Measurements from ENCODE around the gene DDX31.

Gene DDX31

DNA sequence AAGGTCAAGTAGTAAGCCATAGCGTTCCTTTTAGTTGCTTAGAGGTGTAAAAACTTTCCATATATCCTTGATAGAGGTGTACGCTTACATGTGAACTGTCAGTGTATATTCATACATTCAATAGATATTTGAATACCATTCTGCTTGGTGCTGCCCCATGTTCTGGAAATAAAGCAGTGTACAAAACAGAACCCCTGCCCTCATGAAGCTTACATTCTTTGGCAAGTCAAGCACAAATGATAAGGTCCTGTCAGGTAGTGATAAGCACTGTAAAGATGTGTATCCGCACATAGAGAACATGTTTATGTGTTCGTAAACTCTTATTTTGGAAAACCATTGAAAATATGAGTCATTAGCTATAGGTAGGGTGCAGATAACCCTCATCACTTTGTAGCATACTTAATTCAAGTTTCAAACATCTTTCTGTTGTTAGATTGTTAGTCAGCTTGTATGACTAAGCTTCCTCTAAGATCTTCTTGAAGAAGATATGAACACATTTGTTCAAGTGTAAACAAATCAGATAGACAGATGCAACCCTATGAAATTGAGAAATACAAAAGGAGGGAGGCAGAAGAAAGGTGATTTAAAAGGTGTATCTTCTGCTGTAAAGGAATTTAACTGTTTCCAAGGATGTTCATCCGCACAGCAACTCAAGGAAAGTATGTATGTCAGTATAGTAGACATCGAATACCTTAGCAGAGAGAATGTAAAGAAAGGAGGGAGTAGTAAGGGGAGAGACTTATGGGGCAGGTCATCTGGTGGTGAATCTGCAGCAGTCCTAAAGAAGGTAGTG, 2.0 kb upstream of the DDX31 start:
- no peak for DNase-seq

DNA sequence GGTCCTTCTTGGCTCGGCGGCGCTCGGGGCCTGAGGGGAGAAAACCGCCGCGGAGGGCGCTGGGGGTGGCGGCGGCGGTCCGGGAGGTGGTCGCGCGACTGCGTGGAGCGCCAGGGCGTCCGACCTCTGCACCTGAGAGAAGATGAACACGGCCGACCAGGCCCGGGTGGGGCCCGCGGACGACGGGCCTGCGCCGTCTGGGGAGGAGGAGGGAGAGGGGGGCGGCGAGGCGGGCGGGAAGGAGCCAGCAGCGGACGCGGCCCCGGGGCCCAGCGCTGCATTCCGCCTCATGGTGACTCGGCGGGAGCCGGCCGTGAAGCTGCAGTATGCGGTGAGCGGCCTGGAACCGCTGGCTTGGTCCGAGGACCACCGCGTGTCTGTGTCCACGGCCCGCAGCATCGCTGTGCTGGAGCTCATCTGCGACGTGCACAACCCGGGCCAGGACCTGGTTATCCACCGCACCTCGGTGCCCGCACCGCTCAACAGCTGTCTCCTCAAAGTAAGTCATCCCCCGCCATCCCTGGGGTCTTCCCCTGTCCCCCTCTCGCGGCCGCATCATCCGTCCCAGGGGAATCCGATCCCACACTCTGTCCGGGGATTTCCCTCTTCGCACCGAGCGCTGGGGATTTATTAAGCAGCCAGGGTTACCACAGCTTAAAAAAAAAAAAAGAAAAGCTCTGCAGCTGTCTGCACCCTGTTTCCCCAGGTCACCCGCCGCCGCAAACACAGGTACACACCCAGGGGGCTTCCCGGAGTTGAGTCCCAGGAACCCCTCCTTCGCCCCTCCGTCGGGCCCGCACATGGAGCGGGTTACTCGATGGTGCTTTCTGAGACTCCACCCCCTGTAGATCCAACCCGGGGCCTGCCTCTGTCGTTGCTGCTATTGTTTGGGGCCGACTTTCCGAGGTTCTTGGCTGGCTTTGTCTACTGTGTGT, 941 bp upstream of the DDX31 start, which contains the start of gene GTF3C4:
Gene GTF3C4 (plus strand): TSS at position 8 of the 935 bp plus-strand sequence. CDS start 135 bp downstream, at position 143.
- no peak for DNase-seq

DNA sequence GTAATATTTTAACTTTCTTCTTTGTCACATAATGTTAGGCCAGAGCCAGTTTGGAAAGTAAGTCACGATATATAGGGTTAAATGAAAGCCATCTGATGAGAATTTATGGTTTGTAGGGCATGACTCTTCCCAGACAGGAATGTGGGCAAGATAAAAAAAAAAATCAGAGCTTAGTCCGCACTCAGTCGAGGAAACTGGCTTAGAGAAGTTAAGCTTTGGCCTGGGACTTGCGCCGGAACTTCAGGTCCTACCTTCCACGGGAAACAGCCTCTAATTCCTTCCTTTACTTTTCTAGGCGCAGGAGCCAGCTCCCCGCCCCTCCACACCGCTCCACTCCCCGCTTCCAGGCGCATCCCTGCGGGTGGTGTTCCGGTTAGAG, 475 bp downstream of the DDX31 start:
- DNase-seq, result no peak

DNA sequence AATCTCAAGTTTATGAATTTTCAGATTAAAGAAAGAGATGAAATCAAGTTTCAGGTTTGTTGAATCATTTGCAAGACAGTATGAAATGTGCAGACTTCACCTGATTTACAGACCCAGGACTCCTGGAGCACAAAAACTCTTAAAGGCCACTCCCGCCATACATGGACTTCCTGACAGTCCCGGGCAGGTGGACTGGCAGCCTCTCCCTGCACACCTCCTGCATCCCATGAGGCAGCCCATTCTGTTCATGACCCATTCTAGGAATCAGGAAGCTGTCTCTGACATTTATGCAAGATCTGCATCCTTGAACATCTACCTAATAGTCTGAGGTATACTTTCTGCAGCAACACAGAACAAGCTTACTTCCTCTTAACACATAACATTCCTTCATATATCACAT, 5.9 kb downstream of the DDX31 start:
- no peak for DNase-seq

DNA sequence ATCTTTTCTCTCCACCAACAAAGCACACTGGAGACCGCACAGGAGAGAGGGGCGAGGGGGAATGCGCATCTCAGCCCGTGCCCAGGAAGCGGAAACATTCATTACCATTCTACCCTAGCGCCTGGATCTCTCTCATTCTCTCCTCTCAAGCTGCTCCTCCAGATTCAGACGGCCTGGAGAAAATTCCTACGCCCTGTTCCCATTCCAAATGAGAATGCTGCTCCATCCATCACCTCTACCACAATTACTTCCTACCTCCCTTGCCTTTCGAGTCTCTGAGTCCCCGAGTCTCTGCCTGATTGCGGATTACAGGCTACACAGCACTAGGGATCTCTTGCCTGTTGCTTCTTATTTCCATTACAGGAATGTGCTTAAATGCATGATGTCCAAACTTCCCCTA, 6.7 kb downstream of the DDX31 start:
- DNase-seq, result no peak

- no peak for DNase-seq
These were observed 7.4 kb downstream of the DDX31 start for GRCh38 chr9:132662152-132662945.

DNA sequence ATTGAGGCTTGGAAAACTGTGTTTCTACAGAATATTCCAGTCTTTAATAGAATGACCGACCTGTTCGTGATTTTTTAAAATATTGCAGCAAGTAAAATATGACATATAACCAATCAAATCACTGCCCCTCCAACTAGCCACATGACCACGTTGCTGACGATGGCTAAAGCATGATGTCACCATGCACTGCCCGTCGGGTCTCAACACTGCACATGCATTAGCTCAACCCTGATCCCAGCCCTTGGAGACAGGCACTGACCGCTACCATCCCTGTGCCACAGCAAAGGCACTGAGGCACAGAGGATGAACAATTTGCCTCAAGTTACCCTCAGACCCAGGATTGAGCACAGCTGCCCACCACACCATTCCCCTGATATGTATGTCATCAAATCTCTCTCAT, 13.5 kb downstream of the DDX31 start:
- no peak for DNase-seq

- peak; percentile 31 for DNase-seq
These were observed 18.5 kb downstream of the DDX31 start for GRCh38 chr9:132651259-132651658.

DNA sequence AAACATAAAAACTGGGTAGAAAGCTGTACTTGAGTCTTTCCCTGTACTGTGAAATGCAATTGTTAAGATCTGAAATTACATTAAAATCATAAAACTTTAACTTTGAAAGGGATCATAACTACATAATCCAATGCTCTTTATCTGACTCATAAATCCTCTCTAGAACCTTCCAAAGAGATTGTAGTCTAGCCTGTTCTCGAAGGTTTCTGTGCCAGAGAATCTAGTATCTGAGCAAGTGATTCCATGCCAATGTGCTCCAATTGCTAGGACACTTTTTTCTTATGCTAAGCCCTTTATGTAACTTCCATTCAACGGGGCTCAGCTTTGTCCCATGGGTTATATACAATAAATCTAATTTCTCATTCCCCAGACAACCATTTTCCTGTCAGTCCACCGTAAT, 21.1 kb downstream of the DDX31 start:
- no peak for DNase-seq

DNA sequence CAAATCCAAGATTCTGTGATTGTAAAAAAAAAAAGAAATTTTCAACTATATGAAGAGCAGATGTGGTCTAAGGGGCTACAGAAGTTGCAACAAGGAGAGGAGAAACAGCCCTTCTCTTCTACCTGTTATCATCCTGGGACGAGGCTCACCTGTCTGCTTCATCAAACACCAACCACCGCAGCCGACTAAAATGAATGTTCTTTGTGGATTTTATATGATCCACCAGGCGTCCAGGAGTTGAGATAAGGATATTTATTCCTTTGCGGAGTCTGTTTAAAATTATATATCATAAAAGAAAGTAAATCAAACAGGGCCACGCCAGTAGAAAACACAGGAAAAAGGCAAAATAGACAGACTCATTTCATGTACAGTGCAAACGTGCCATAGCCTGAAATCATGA, 21.5 kb downstream of the DDX31 start:
- DNase-seq, result no peak

DNA sequence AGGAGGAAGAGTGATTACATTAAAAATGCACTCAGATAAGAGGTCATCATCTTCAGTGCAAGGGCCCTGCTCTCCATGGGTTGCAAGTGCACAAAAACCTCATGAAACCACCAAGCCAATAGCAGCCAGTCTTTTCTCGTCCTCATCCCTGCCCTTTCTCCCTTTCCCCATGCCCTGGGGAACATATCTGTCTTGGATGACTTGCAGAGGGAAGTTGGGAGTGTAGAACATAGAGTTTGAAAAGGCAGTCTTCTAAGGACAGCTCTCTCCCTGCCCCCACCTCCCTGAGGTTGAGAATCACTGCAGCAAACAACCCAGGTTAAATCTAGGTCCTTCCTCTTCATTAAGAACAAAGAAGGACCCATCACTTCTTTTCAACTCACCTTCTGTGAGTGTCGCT, 22.0 kb downstream of the DDX31 start:
- no peak for DNase-seq

DNA sequence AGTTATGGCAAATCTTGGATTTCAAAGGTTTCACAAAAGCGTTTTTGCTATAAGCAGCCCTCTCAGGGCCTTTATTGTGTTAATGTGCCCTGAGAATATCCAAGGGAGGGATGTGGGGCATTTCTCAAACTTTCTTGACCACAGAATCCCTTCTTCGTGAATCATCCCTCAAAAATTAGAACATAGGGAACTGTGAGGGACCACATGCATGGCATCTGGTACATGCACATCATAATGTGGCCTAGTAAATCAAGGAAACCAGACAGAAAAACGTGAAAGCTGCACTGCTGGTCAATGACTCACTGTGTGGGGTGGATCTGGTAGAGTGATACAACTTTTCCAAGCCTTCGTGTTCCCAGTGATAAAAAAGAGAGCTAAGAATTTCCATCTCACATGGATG, 22.4 kb downstream of the DDX31 start:
- DNase-seq, result no peak

DNA sequence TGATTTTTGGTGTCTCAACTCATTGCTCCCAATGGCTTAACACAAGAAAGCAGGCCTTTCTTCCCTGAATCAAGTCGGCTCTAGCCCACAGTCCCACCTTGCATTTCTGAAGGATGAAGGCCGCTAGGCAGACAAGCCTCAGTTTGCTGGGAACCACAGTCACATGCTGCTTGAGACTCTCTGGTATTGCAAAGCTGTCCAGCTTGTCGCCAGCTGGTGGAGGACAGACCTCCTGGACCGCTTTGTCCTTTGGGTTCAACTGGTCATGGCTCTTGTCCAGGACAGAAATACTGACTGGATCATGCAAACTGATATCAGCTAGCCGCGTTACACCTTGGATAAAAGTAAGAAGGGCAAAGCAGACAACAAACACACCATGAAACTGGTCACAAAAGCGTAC, 23.1 kb downstream of the DDX31 start:
- DNase-seq, result no peak

- DNase-seq, result no peak
These were observed 24.1 kb downstream of the DDX31 start for GRCh38 chr9:132645711-132646110.

GRCh38 chr9:132645306-132645705, 24.5 kb downstream of the DDX31 start:
- no peak for DNase-seq

GRCh38 chr9:132644251-132644650, 25.5 kb downstream of the DDX31 start:
- no peak for DNase-seq

DNA sequence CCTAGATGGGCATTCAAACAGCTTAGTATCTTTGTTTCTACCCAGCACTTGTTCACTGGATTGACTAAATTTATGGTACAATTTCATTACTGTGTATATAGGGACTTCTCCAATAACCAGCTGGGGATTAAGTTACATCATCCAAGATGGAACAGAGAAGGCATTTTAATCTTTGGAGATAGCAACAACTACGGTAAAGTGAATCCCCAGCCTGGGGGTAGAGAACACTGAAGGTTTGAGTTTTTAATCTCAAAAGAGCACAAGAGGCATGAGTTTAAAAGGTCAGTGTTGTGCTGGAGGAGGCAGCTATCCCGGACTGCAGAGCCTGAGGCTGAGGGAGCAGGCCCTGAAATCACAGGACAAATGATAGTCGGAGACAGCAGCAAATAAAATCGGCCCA, 28.6 kb downstream of the DDX31 start:
- DNase-seq, result no peak

GRCh38 chr9:132639322-132639721, 30.5 kb downstream of the DDX31 start:
- no peak for DNase-seq

- no peak for DNase-seq
These were observed 31.5 kb downstream of the DDX31 start for GRCh38 chr9:132638240-132638639.

DNA sequence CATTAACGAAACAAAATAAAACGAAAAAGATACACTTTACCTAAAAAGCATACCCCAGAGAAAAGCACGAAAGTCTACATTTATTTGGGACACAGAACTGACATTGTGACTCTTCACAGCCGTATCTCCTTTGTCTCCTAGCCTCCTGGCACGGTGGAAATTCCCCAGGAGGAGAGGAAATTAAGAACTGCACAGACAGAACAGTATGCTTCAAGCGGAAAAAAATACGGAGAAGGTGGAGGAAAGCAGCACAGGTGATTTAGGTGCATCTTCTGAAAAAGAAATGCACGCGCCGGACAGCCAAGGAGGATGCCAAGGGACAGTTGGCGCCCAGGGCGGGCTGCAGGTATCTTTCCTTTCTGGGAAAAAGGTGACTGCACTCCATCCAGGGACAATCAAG, 32.0 kb downstream of the DDX31 start:
- peak; percentile 54 for DNase-seq

- DNase-seq, result peak; percentile 90
These were observed 32.4 kb downstream of the DDX31 start for GRCh38 chr9:132637351-132637750.

GRCh38 chr9:132634327-132634726, 35.5 kb downstream of the DDX31 start:
- DNase-seq, result no peak
